HG03575 (cell line): ENCODE results near the gene USP14.

Source experiments
- ATAC-seq: cut with Tn5 transposase; IDR thresholded peaks from one replicate; pipeline ENCODE4 v1.9.1; 2021; ENCODE audit not compliant: unreplicated experiment, insufficient number of reproducible peaks, low FRiP score; ENCODE audit errors: extremely low read depth

Gene USP14

DNA sequence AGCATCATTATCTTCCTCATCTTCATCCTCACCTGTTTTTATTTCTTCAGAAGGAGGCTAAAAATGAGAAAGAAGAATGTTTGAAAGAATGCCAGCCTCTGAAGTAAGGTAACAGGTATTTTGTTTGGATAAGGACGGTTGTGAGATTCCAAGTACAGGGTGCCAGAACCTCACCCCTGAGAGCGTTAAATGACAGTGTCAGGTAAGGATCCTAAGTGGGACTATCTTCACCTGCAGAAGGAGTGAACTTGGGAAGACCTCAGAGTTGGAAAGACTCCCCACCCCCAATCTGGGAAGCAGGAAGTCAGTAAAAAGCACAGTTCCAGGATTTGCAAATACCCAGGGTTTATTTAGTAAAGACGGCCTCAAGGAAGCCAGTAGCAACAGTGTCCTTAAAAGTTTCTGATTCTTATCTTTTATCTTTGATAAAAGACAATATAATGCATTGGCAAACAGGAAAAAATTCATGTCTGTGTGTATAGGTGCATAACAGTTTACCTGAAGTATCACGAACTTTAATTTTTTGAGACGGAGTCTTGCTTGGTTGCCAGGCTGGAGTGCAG is 57.2 kb downstream of the USP14 start:
- no peak for ATAC-seq

GRCh38 chr18:217532-218336 is 59.4 kb downstream of the USP14 start:
- no peak for ATAC-seq

DNA sequence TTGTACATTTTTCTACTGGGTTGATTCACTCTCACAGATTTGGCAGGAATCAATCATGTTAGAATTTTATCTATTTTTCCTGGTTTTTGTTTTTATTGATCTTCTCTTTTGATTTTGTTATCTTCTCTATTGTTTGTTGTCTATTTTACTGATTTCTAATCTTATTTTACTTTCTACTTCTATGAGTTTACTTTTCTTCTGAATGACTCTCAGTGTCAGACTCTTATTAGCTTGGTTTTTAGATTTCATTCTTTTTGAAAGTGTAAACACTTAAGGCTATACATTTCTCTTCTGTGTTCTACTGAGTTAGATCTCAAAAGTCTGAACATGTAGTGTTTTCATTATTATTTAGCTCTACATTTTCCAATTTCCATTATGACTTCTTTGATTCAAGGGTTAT is 62.4 kb downstream of the USP14 start:
- no peak for ATAC-seq

DNA sequence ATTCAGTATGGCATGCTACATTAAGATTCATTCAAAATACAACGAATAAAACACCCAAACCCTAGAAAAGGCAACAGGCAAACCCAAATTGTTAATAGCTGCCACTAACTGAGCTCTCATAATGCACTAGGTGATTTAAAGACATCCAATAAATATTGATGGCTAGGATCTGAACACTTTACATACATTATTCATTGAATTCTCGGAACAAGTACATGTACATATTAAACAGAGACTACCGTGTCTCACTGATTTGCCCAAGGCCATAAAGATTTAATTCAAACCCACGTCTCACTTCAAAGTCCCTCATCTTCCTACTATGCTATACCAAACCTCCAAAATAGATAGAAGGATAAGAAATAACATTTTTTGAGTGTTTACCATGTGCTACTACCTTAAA is 67.4 kb downstream of the USP14 start:
- ATAC-seq: no peak

DNA sequence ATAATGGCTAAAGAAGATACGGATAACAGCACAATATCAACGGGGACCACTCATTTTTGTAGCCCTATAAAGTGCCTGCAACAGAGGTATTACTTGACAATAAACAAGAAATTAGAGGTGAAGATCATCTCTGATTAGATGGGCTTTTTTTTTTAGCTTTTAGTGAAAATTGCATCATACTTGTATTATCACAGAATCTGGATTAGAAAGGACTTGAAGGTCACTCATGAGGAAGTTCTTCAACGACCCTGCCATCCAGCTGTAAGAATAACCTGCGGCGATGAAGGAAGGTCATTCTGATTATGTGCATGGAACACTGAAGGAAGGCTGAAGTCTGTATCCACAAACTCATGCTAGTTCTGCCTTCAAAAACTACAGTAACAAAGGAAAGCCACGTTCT is 69.0 kb downstream of the USP14 start:
- ATAC-seq: no peak

DNA sequence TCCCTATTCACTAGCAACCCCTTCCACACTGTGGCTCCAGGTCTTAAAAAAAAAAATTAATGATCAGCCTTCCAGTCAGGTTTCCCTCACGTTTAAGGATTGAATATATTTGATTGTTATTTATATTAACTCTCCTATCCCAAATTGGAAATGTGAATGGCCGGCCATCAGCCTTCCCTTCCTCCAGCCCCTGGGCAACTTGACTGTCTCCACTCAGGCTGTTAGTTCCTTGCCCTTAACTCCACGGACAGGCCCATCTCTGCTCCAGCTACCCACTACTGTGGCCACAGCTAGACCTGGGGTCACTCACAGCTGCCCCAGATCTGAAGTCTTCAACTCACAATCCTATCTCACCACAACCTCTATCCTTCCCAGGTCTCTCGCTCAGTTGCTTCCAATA is 69.5 kb downstream of the USP14 start:
- ATAC-seq: no peak

DNA sequence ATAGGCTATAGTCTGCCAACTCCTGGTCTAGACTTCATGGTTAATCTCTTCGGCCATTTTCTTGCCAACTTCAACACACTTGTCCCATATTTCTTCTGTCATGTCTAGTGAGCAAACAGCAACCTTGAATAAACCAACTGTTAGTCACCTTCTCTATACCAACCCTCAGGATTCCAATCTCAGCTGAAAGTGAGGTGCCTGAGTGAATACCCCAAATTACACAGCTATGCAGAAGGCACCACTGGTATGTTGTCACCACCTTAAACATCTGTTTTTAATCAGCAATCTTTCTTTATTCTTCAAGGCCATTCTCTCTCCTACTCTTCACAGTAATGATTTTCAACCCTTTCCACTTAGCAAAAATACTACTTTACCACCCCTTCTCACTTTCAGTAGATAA is 70.2 kb downstream of the USP14 start:
- no peak for ATAC-seq

DNA sequence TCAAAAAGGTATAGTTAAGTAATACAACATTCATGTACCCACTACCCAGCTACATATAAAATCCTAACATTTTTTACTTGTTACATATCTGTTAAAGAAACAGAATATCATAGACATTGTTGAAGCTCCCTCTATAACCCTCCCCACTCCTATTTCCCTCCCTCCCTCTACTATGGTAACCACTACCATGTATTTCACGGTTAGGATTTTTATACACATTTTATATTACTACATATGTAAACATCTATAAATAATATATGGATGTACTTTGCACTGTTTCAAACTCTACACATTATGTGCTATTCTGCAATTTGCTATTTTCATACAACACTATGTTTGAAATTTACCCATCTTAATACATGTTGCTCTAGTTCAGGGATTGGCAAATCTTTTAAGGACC is 73.2 kb downstream of the USP14 start:
- ATAC-seq: no peak

DNA sequence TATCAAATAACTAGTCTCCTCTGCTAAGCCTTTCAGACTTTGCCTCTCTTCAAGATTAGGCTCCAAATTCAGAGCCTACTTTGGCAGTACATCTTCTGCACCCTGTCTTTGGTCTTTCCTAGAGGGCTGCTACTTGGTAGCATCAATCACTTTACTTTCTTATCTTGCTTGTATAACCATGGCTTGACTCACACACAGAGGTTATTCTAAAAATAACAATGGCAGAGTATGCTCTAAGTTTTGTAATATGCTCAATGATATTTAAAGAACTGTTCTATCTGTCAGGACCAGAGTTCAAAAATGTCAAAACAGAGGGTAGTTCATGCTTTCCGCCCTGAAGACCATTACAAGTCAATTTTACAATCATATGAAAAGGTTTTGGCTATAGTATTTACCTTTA is 81.8 kb downstream of the USP14 start:
- ATAC-seq: no peak

DNA sequence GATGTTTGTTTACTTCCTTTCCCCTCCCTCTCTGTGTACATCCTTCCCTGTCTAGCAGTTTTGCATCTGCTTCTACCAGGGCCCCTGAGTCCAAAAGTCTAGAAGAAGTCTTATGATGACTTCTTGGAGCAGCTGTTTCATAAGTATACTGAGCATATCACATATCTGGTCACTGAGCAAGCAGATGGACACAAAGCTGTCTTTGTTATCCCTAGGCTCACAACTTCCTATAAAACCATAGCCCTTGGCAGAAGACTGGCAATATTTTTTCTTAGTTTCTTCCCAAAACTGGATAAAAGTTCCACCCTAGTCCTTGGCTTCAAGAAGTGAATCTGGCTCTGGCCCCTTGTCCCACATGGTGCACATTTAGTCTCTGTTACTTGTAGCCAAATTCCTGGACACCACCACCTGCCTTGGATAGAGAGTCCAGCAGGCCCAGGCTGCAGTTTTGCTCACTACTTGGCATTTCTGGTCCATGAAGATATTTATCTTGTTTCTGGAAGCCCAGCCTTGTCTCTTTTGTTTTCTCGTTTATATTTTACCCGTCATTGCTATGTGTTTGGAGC is 87.0 kb downstream of the USP14 start:
- ATAC-seq: no peak

DNA sequence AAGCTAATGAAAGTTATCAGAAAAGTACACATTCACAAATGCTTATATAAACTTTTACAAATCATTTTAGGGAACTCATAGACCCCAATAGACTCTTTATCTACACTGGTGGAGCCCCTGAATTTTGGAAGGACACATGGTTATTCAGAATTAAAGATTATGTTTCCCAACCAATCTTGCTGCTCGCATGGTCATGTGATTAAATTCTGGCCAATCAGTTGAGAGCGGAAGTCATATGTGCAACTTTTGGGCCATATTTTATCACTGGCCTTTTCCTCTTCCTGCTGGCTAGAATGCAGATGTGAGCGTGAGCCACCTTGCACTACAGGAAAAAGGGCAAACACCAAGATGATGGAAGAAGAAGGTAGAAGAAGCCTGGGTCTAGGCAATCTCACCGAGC is 89.7 kb downstream of the USP14 start:
- ATAC-seq: no peak

DNA sequence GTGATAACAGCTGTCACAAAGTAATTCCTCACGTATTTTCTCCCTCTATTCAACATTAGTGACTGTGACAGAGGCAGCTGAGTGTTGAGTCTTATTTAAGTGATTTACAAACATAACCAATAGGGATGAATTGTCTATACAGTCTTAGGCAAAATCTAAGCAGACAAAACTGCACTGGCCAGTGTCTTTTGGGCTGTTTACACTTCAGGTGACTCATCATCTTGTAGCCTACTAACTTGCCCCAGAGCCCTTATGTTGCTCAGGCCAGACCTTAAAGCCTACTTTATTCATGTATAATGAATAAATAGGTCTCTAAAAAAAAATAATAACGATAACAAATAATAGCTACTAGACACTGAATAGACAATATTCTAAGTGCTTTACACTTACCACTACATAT is 92.3 kb downstream of the USP14 start:
- ATAC-seq: no peak

DNA sequence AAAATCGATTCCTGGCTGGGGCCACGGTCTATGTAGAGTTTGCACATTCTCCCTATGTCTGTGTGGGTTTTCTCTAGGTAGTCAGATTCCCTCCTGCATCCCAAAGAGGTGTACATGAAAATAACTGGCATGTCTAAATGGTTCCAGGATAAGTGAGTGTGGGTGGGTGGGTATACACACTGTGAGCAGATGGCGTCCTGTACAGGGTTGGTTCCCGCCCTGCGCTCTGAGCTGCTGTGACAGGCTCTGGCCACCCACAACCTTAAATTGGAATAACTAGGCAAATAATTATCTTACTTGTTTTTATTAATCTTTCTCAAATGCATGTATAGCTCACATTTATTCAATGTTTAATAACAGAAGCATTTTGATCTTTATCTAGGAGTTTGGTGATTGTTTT is 93.2 kb downstream of the USP14 start:
- ATAC-seq: no peak

GRCh38 chr18:253121-253520 is 94.8 kb downstream of the USP14 start:
- ATAC-seq: no peak

- no peak for ATAC-seq
Observed at GRCh38 chr18:255171-255570, 96.8 kb downstream of the USP14 start.

DNA sequence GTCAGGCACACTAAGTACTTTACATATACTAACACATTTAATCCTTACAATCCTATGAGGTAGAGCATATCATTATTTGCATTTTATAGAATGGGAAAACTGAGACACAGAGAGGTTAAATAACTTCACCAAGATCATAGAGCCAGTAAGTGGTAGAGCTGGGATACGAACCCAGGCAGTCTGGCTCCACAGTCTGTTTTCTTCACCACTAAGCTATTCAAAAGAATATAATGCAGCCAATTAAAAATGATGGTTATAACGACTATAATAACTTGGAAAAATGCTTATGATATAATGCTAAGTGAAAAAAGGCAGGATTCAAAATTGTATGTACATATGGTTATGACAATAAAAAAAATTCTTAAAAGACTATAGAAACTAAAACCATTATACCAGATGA is 102.2 kb downstream of the USP14 start:
- ATAC-seq: no peak

DNA sequence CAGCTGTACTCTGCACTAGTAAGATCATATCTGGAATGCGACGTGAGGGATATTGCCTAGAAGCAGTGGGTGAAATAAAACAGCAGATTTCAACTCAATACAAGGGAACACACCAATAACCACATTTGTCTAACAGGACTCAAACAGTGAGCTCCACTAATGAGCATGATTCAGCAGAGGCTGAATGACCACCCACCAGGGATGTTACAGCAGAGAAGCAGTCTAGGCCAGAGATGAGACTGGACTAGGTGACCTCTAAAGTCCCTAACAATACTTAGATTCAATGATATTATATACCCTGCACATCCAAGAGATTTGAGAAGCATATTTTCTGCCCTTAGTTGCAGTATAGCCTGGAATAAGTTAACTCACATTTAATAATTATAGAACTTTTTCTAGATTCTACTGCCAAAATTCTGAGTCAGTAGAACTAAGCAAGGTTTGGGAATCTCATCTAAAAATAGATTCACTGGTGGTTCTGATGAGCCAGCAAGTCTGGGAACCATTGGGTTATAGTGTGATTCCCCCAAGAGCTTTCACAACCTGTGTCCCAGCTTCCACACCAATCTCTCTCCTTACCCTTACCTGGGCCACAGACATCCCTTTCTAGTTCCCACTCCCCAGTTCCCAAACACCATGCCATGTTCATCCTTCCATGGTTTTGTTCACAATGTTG is 103.2 kb downstream of the USP14 start:
- no peak for ATAC-seq
